Measurements from ENCODE around the gene KRT6C.

The KRT6C gene

GRCh38 chr12:52446367-52447045 lies 27.1 kb downstream of the KRT6C start:
- H3K79me2 ChIP-seq (ENCODE audit: insufficient read depth, low read length): no peaks in the 10 kb centered on the region
- H2AFZ ChIP-seq (ENCODE audit: low read length): no peak overlapping the region
- H3K36me3 ChIP-seq (ENCODE audit: insufficient read depth, low read length): no peaks in the 10 kb centered on the region
- H3K4me3 ChIP-seq (ENCODE audit: low read depth, low read length, poor library complexity, severe bottlenecking): no peak overlapping the region
- no peaks in the 10 kb centered on the region for H3K9me3 ChIP-seq (ENCODE audit: low read length)
- H3K4me2 ChIP-seq (ENCODE audit: low read length): no peak overlapping the region
- H3K4me1 ChIP-seq (ENCODE audit: insufficient read depth, low read length, severe bottlenecking): no peaks in the 10 kb centered on the region
- no peak overlapping the region for H3K9ac ChIP-seq (ENCODE audit: low read length)
- no peaks in the 10 kb centered on the region for H3F3A ChIP-seq (ENCODE audit: insufficient read depth, low read length)
- no peaks in the 10 kb centered on the region for H3K9me2 ChIP-seq (ENCODE audit: low read depth, low read length)
- peaks cover 3% of the 10 kb centered on the region for H3K27me3 ChIP-seq (ENCODE audit: insufficient read depth, low read length)
- no peaks in the 10 kb centered on the region for H4K20me1 ChIP-seq (ENCODE audit: insufficient read depth, low read length)
- no peak overlapping the region for H3K27ac ChIP-seq (ENCODE audit: low read depth, low read length, poor library complexity, severe bottlenecking)
- TF ChIP-seq EZH2 (IDR thresholded peaks at IDR 0.05; ENCODE audit: borderline replicate concordance, low read length): no peak
- TF ChIP-seq CTCF (IDR thresholded peaks at IDR 0.05; ENCODE audit: low read length): no peak

- no peak overlapping the region for H3K9ac ChIP-seq (ENCODE audit: low read length)
- TF ChIP-seq EZH2 (IDR thresholded peaks at IDR 0.05; ENCODE audit: borderline replicate concordance, low read length) (no peak), CTCF (IDR thresholded peaks at IDR 0.05; ENCODE audit: low read length) (no peak)
- no peaks in the 10 kb centered on the region for H3F3A ChIP-seq (ENCODE audit: insufficient read depth, low read length)
Observed at GRCh38 chr12:52445876-52446275, 27.7 kb downstream of the KRT6C start.

DNA sequence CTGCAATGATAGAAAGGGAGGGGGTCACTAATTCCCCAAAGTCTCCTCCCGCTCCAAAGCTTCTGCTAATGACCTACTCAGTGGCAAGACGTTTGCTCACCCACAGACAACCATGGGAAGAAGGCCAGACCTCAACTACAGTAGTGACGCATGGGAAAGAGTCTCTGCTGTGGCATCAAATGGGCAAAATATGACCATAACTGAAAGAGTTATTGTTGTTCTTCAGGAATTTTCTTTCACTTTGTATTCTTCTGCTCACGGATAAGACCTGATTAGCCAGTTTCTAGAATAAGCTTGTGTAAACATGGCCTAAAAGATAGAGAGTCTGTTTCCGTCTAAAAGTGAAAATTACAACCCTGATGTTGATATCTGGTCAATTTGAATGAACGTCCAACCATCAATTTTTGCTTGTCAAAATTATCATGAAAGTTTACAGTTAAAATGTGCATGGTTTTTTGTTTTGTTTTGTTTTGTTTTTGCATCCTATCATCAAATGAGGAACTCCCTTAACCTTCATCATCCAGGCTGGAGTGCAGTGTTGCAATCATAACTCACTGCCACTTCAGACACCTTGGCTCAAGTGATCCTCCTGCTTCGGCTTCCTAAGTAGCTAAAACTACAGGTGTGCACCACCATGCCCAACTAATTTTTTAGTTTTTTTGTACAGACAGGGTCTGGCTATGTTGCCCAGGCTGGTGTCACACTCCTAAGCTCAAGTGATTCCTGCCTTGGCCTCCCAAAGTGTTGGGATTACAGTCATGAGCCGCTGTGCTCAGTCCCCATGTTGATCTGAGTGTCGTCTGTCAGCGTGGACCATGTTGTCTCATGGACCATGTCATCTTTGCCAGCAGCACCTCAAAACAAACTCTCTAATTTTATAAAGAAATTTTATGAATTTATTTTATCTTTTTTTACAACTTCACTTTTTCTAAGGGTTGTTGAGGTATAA lies 28.7 kb downstream of the KRT6C start:
- no peak overlapping the region for H3K27ac ChIP-seq (ENCODE audit: low read depth, low read length, poor library complexity, severe bottlenecking)
- TF ChIP-seq EZH2 (IDR thresholded peaks at IDR 0.05; ENCODE audit: borderline replicate concordance, low read length) (no peak), CTCF (IDR thresholded peaks at IDR 0.05; ENCODE audit: low read length) (no peak)
- no peak overlapping the region for H3K4me3 ChIP-seq (ENCODE audit: low read depth, low read length, poor library complexity, severe bottlenecking)
- no peaks in the 10 kb centered on the region for H3K4me1 ChIP-seq (ENCODE audit: insufficient read depth, low read length, severe bottlenecking)
- no peaks in the 10 kb centered on the region for H4K20me1 ChIP-seq (ENCODE audit: insufficient read depth, low read length)
- no peak overlapping the region for H3K4me2 ChIP-seq (ENCODE audit: low read length)
- H3K9me2 ChIP-seq (ENCODE audit: low read depth, low read length): no peaks in the 10 kb centered on the region
- H2AFZ ChIP-seq (ENCODE audit: low read length): no peak overlapping the region
- H3K9me3 ChIP-seq (ENCODE audit: low read length): no peaks in the 10 kb centered on the region
- H3F3A ChIP-seq (ENCODE audit: insufficient read depth, low read length): no peaks in the 10 kb centered on the region
- H3K36me3 ChIP-seq (ENCODE audit: insufficient read depth, low read length): no peaks in the 10 kb centered on the region
- H3K79me2 ChIP-seq (ENCODE audit: insufficient read depth, low read length): no peaks in the 10 kb centered on the region
- no peak overlapping the region for H3K9ac ChIP-seq (ENCODE audit: low read length)
- H3K27me3 ChIP-seq (ENCODE audit: insufficient read depth, low read length): peaks cover 3% of the 10 kb centered on the region

More at GRCh38 chr12:52445876-52446275, 27.7 kb downstream of the KRT6C start:
- Histone ChIP-seq H3K27me3 (ENCODE audit: insufficient read depth, low read length) (peaks cover 3% of the 10 kb centered on the region), H3K36me3 (ENCODE audit: insufficient read depth, low read length) (no peaks in the 10 kb centered on the region), H3K79me2 (ENCODE audit: insufficient read depth, low read length) (no peaks in the 10 kb centered on the region), H2AFZ (ENCODE audit: low read length) (no peak overlapping the region), H3K9me3 (ENCODE audit: low read length) (no peaks in the 10 kb centered on the region), H3K4me1 (ENCODE audit: insufficient read depth, low read length, severe bottlenecking) (no peaks in the 10 kb centered on the region), H3K4me3 (ENCODE audit: low read depth, low read length, poor library complexity, severe bottlenecking) (no peak overlapping the region), H3K9me2 (ENCODE audit: low read depth, low read length) (no peaks in the 10 kb centered on the region), H4K20me1 (ENCODE audit: insufficient read depth, low read length) (no peaks in the 10 kb centered on the region), H3K4me2 (ENCODE audit: low read length) (no peak overlapping the region), H3K27ac (ENCODE audit: low read depth, low read length, poor library complexity, severe bottlenecking) (no peak overlapping the region)
